Measurements from ENCODE around the gene CARS1.
"Not testable (repeated sequence)": the region's sequence is repeated elsewhere in the genome, so short reads cannot be mapped to it uniquely, and the experiment has no call there.

Gene CARS1

GRCh38 chr11:3090096-3090901 is 33.1 kb upstream of the CARS1 start:
- in situ Hi-C loops (cut with MboI; ENCODE audit: low sequenced_read_pairs): no loop called here

GRCh38 chr11:3089236-3090061 is 32.2 kb upstream of the CARS1 start:
- in situ Hi-C loops (cut with MboI; ENCODE audit: low sequenced_read_pairs): no loop called here

- in situ Hi-C loops (cut with MboI; ENCODE audit: low sequenced_read_pairs): no loop called here
Measured at GRCh38 chr11:3088806-3089205, 31.6 kb upstream of the CARS1 start.

- in situ Hi-C loops (cut with MboI; ENCODE audit: low sequenced_read_pairs): no loop called here
Measured at GRCh38 chr11:3087821-3088800, 30.9 kb upstream of the CARS1 start.

GRCh38 chr11:3087373-3087772 is 30.1 kb upstream of the CARS1 start:
- in situ Hi-C loops (cut with MboI; ENCODE audit: low sequenced_read_pairs): no loop called here

- in situ Hi-C loops (cut with MboI; ENCODE audit: low sequenced_read_pairs): no loop called here
Measured at GRCh38 chr11:3086671-3087150, 29.5 kb upstream of the CARS1 start.

GRCh38 chr11:3086114-3086513 is 28.9 kb upstream of the CARS1 start:
- in situ Hi-C loops (cut with MboI; ENCODE audit: low sequenced_read_pairs): no loop called here

GRCh38 chr11:3085052-3085451 is 27.8 kb upstream of the CARS1 start:
- in situ Hi-C loops (cut with MboI; ENCODE audit: low sequenced_read_pairs): no loop called here

- in situ Hi-C loops (cut with MboI; ENCODE audit: low sequenced_read_pairs): no loop called here
Measured at GRCh38 chr11:3083321-3083720, 26.1 kb upstream of the CARS1 start.

- in situ Hi-C loops (cut with MboI; ENCODE audit: low sequenced_read_pairs): no loop called here
Measured at GRCh38 chr11:3081386-3081751, 24.1 kb upstream of the CARS1 start.

- in situ Hi-C loops (cut with MboI; ENCODE audit: low sequenced_read_pairs): no loop called here
Measured at GRCh38 chr11:3080733-3081385, 23.6 kb upstream of the CARS1 start.

GRCh38 chr11:3080104-3080503 is 22.9 kb upstream of the CARS1 start:
- in situ Hi-C loops (cut with MboI; ENCODE audit: low sequenced_read_pairs): no loop called here

- in situ Hi-C loops (cut with MboI; ENCODE audit: low sequenced_read_pairs): no loop called here
Measured at GRCh38 chr11:3077846-3078440, 20.7 kb upstream of the CARS1 start.

GRCh38 chr11:3077189-3077836 is 20.1 kb upstream of the CARS1 start:
- in situ Hi-C loops (cut with MboI; ENCODE audit: low sequenced_read_pairs): no loop called here

- in situ Hi-C loops (cut with MboI; ENCODE audit: low sequenced_read_pairs): no loop called here
Measured at GRCh38 chr11:3074912-3075589, 17.8 kb upstream of the CARS1 start.

- in situ Hi-C loops (cut with MboI; ENCODE audit: low sequenced_read_pairs): no loop called here
Measured at GRCh38 chr11:3073029-3073435, 15.8 kb upstream of the CARS1 start.

- in situ Hi-C loops (cut with MboI; ENCODE audit: low sequenced_read_pairs): no loop called here
Measured at GRCh38 chr11:3069425-3069824, 12.2 kb upstream of the CARS1 start.

GRCh38 chr11:3066308-3066707 is 9.1 kb upstream of the CARS1 start:
- in situ Hi-C loops (cut with MboI; ENCODE audit: low sequenced_read_pairs): not testable (repeated sequence)

- in situ Hi-C loops (cut with MboI; ENCODE audit: low sequenced_read_pairs): not testable (repeated sequence)
Measured at GRCh38 chr11:3064709-3065108, 7.5 kb upstream of the CARS1 start.
